ENCODE measurements around the gene HDAC5.
"Not testable (repeated sequence)": the region's sequence is repeated elsewhere in the genome, so short reads cannot be mapped to it uniquely, and the experiment has no call there.

The HDAC5 gene

DNA sequence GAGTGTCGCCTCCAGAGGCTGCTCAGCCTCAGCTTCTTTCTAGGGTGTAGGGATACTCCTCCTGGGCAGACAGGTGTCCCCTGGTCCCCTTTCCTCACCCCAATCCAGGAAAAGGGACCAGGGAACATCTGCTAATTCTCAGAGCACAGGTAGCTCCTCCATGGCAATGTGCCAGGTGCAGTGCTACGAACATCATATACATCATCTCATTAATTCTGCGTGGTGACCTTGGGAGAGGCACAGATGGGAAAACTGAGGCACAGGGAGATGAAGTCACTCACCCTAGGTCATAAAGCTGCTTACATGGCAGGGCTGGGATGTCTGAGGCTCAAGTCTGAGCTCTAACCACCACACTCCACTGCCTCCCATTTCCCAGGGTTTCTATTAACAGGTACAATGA, 11.7 kb downstream of the HDAC5 start:
- no peak for DNase-seq (ENCODE audit: low read depth, low spot score)

DNA sequence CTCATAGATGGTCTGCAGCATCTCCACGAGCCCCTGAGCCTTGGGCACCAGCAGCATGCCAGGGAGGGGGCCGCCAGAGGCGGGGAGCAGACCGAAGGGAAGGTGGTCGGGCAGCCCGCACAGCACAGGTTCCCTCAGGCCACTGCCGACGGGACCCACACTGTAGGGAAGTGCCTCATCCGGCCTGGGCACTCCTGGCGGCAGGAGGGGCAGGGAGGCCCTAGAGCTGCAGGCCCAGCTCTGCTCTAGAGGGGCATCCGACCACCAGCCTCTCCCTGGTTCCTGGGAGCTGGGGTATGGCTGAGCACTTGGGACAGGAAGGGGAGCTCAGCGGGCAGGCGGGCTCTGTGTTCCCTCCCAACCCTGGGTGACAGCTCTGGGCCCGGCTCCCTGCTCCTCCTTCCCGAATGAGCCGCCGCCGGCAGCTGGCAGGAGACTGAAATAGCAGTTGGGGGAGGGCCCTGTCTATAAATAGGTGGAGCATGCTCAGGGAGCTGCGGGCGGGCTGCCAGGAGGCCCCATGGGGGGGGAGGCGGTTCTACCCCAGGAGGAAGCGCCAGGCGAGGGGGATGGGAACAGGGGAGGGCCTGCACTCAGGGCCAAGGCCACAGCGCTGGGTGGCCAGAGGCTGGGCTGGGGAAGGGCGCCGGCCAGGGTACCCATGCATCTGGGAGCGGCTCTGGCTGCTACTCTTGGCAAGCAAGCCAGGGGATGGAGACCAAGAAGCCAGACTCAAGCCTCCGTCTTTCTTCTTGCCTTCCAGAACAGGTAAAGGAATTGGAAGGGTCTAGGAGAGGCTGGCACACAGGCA, 12.4 kb downstream of the HDAC5 start:
- DNase-seq (ENCODE audit: low read depth, low spot score), result peak; percentile 77

DNA sequence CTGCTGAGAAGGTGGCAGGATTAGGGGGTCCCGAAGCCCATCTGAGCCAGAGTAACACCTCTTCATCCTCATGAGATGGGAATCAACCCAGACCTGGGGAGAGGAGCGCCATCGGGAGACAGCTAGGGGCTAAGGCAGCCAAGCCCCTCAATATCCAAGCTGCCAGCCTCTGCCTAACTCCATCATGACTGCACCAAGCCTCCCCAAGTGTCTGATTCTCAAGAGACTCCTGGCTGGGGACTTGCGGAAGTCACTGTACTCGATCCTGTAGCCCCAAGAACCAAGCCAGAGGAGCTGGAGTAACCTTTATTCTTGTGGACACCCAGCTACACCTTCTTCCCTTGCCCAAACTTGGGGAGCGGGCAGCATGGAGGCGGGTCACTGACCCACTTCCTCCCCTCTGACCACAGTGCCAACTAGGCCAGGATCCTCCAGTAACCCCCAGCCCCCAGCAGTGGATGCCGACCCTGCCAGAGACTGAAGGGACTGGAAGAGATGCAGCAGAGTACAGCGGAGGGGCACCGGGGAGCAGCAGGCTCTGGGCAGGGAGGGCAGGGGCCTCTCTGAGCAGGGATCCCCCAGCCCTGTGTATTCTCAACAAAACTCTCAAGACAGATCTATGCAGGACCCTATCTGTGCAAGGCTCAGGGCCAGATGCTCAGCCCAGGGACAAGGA, 13.3 kb downstream of the HDAC5 start:
- no peak for DNase-seq (ENCODE audit: low read depth, low spot score)

DNA sequence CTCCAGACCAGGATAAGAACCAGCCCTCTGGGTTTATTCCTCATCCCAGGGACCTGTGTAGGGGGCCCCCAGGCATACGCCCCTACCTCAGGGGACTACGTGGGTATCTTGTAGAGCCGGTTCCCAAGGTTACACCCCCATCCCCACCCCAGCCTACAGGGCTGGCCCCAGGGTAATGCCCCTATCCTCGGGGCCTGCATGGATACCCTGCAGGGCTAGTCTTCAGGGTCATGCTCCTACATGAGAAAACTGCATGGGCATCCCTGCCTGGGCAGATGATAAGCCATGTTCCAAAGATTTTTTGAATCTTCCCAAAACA, 14.2 kb downstream of the HDAC5 start:
- DNase-seq (ENCODE audit: low read depth, low spot score), result no peak

DNA sequence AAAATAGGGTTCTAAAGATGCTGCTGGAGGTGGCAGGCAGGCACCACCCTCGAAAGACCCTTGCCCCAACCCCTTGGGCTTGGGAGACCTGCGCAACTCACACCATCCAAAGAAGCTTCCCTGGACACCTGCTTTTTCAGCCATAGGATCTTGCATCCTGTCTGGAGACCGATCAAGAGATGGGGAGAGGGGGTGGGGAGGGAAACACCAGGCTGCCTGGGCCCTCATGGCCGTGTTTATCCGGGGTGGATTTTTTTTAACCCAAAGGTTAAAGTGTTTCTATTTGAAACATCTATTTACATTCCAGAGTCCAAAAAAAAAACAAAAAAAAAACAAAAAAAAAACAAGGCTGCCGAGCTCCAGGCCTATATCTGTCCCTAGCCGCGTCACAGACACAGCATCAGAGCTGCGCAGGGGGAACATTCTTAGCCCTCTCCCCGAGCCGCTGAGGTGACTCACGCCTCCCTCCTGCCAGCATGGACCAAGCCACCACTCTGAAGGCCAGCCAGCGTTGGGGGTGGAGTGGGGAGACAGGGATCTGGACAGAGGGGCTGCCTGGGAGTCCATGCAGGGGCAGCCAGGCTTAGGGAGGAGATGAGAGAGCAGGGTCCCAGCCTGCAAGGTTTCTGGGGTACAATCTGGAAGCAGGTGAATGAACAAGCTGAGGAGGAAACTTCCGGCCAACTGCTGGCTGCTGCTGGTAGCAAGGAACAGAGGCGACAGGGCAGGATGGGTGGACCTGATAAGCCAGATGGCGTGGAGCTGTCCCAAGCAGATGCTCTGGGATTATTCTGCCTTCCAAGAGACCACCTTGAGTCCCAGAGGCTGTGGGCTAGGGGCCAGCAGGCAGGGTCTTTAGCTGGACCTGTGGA, 14.8 kb downstream of the HDAC5 start:
- peak; percentile 90 for DNase-seq (ENCODE audit: low read depth, low spot score)

DNA sequence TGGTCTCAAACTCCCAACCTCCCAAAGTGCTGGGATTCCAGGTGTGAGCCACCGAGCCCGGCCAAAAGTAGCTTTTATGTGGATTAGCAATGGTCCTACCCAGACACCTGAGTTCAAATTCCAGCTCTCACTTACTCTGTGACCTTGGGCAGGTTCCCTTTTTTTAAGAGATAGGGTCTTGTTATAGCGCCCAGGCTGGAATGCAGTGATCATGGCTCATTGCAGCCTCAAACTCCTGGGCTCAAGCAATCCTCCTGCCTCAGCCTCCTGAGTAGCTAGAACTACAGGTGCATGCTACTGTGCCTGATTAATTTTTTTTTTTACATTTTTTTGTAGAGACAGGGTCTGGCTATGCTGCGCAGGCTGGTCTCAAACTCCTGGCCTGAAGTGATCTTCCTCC, 16.6 kb downstream of the HDAC5 start:
- no peak for DNase-seq (ENCODE audit: low read depth, low spot score)

DNA sequence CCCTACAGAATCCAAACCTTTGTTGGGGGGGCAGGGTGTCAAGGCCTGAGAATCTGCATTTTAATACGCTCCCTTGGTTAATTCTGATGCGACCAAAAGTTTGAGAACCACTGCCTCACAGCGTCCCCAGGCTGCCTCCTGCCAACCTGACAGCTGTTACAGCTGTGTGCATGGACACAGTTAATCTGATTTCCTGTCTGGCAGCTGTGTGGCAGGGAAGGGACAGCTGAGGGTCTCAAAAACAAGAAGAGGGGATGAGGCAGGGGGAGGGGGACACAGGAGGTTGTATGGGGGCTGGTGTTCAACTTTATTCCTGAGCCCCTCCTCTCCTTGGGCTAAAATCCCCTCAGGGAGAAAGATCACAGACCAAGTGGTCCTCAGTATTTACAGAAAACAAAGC, 17.5 kb downstream of the HDAC5 start:
- DNase-seq (ENCODE audit: low read depth, low spot score), result no peak

DNA sequence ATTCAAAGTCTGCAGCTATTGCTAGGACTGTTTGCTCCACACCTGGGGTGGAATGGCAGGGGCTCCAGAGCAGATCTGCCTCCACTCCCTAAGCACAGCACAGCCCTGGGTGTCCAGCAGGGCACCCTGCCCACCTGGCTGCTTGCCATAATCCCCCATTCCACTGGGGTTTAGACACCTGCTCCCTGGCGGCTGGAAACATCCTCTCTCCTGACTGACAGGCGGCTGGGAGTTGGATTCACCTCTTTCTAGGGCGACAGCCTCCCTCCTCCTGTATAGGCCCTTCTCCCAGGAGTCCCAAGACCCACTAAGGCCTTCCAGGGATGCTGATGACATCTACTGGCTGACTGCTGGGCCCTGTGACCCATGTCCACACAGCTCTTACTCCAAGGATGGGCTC, 18.0 kb downstream of the HDAC5 start:
- no peak for DNase-seq (ENCODE audit: low read depth, low spot score)

DNA sequence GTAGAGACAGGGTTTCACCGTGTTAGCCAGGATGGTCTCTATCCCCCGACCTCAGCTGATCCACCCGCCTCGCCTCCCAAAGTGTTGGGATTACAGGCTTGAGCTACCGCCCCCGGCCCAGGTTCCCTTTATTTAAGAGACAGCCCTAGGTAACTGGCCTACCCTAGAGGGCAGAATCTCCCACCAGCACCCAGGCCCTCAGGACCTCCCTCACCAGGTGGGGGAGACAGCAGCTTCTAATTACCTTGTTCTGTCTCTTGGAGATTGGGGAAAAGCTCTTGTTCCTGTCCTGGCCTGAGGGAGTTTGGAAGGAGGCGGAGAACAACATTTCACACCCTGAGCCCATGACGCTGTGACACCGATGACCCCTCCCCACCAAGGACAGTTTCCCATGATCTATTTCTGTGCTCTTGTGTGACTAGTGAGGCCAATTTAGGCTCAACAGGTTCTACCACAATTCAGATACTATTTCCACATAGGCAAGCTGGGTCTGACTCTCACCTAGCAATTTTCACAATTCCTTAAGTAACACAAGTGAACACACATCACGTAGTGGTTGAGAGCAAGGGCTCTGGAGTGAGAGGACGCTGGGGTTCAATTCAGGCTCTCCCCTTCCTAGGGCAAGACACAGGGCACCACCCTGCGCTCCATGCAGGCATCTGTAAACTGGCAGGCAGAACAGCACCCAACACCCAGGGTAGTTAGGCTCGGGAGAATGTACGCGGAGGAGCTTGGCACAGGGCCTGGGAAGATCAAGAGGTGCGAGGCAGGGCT, 20.4 kb downstream of the HDAC5 start:
- DNase-seq (ENCODE audit: low read depth, low spot score), result no peak

DNA sequence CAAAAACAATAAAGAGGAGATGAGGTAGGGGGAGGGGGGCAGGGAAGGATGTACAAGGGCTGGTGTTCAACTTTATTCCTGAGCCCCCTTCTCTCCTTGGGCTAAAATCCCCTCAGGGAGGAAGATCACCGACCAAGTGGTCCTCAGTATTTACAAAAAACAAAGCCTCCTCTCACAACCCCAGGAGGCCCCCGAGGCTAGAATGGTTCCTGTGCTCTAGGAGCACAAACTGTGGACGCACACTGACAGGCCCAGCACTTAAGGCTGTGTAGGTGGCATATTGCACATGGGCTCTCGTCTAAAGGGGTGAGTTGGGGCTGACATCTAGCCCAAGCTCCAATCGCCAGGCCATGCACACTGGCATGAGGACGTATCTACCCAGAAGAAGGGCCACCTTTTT, 21.6 kb downstream of the HDAC5 start:
- DNase-seq (ENCODE audit: low read depth, low spot score), result not testable (repeated sequence)

DNA sequence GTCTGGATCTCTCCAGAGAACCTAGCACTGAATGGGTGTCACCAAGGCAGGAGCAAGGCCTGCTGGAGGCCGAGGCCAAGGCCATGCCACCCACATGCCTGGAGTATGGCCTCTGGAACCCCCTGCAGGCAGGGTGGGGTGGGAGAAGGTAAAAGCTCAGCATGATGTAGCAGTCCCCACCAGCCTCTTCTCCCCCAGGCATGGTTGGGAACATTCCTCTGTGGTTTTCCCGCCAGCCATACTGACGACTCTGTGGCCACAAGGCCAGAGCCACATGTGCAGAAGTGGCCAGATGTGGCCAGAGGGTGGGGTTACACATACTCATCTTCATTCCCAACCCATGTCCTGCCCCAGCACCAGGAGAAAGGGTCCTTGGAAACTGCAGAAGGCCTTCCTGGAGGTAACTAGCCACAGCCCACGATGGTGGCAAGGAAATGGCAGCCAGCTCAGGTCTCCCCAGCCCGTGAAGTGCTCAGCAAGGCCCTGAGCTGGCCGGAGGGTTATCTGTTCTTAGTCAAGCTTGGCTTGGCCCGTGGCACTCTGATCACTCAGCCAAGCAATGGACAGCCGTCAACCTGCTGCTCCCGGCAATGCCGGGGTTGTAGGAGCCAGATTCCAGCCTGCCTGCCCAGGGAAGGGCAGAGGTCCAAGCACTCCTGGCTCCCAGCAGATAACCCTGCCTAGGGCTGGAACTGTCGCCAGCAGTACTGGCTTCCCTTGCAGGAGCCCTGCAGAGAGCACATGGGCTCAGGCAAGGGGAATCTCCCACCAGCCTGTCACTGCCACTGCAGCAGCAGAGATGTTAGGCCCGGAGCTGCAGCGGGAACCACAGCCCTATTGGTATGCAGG, 26.1 kb downstream of the HDAC5 start:
- DNase-seq (ENCODE audit: low read depth, low spot score), result no peak

DNA sequence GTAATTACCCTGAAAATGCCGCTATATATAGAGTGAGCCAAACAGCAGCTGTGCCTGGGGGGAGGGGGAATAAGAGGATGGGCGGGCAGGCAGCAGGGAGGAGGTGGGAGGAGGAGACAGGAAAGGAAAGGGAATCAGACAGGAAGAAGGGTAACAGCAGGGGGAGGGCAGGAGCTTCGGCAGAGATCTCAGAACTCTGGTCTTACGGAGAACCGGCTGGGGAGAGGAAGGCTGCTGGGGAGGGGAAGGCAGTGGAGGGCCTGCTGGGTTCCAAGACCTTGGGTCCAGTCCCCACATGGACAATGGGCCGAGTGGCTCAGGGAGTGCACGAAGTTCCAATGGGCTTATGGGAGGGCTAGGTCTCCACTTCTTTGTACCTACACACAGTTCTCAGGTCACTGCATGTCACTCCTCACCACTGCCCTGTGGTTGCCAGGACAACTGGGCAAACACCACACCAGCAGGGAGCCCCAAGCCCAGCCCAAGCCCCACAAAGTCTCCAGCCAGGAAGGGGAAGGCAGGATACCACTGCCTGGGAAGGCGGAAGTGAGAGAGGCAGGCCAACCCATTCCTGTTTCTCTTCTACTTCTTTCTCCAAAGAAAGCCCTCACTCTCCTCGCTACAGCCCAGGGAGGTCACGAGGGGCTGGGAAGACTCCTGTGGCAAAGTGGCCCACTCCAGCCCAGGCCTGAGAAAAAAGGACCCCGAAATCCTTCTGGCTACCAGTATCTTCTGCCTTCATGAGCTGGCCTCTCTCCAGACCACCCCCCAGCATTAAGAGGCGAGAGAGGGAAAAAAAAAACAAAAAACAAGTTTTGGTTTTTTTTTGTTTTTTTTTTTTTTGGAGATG, 27.6 kb downstream of the HDAC5 start:
- DNase-seq (ENCODE audit: low read depth, low spot score), result peak; percentile 91

DNA sequence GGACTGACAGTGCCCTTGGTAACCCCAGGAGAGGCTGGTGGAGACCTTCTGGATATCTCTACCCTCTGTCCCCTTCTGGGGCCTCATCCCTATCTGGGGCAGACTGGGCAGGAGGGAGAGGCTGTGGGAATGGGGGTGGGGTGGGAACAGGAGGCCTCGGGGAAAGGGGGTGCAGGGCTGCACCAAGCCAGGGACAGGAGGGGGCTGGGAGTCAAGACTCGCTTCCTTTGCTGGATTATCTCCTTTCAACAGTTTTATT, 28.1 kb downstream of the HDAC5 start:
- DNase-seq (ENCODE audit: low read depth, low spot score), result no peak

DNA sequence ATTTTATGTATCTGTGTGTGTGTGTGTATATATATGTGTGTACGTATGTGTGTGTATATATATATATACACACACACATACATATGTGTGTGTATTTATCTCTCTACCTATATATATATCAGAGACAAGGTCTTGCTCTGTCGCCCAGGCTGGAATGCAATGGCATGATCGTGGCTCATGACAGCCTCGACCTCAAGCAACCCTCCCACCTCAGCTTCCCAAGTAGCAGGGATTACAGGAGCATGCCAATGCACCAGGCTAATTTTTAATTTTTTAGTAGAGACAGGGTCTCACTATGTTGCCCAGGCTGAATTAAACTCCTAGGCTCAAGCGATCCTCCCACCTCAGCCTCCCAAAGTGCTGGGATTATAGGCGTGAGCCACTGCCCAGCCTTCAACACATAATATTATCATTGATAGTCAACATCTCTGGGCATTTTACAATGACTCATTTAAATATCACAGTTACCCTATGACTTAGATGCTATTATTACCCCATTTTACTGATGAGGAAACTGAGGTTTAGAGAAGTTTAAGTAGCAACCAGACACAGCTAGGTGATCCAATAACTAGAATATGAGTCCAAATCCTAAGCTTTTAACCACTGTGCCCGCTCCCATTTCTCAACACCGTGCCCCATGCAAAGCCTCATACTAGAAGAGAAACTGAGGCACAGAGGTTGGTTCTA, 28.6 kb downstream of the HDAC5 start:
- DNase-seq (ENCODE audit: low read depth, low spot score), result no peak

DNA sequence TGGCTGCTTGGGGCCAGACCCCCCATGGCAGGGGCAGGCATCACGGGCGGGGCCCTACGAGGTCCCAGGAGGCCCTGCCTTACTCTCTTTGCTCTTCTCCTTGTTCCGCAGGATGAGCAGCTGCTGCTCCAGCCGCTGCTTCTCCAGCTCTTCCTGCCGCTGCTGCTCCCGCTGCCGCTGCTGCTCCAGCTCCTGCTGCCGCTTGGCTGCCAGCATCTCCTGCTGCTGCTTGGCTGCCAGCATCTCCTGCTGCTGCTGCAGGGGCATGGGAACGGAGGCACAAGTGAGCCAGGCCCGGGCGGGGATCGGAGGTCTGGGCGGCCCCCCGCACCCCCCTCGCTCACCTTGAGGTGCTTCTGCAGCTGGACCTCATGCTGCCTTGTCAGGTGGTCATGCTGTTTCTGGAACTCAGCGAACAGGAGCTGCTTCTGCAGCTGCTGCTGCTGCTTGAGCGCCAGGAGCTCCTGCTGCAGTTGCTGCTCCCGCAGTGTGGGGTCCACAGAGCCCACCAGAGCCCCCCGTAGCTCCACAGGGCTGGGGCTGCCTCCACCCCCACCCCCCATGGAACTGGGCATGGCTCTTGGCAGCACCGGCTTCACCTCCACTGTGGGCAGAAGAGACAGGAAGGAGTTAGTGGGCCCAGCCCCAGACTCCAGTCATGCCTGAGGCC, 30.1 kb downstream of the HDAC5 start:
- DNase-seq (ENCODE audit: low read depth, low spot score), result no peak

DNA sequence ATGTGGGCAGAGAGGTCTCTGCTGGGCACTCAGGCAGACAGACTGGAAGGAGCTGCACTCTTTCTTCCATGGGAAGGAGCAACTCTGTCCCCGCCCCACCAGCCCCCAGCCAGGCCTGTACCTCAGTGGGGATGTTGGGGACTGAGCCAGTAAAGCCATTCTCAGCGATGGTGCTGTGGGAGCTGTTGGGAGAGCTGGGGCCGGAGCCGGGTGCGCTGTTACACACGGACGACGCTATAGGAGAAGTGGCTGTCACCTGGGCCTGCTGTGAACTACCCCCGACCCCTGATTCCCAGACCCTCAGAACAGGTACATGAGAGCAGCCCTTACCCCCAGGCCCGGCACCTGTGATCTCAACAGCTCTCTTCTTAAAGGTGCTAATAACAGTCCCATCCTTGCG, 31.4 kb downstream of the HDAC5 start:
- no peak for DNase-seq (ENCODE audit: low read depth, low spot score)

DNA sequence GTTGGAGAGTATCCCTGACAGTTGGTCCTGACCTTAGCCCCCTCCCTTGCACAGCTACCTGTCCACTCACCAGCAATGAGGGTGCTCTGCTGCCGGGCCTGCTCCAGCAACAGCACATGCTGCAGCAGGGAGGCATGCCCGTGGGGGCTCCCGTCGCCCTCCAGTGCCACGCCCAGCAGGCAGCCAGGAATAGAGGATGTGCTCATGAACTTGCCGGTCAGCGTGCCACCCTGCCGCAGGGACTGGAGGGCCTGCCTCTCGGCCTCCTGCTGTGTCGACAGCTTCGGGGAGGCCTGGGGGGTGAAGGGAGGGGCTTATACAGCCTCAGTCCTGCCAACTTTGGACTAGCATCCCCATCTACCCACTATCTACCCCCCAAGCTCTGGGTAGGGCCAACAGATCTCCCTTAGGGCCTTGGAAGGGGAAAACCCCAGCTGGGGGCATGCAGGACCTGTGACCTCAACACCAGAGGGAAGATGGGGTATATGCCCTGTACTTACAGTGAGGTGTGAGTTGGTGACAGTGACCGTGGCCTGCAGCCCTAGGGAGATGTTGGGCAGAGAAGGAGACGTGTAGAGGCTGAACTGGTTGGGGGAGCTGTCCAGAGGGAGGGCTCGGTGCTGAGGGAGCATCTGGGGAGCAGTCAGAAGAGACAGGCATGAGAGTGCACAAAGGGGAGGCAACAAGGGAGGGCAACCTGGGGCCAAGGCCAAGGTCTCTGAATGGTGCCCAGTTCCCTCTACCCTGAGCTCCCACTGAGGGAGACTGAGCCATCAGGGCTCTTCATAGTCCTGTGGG, 32.0 kb downstream of the HDAC5 start:
- no peak for DNase-seq (ENCODE audit: low read depth, low spot score)

DNA sequence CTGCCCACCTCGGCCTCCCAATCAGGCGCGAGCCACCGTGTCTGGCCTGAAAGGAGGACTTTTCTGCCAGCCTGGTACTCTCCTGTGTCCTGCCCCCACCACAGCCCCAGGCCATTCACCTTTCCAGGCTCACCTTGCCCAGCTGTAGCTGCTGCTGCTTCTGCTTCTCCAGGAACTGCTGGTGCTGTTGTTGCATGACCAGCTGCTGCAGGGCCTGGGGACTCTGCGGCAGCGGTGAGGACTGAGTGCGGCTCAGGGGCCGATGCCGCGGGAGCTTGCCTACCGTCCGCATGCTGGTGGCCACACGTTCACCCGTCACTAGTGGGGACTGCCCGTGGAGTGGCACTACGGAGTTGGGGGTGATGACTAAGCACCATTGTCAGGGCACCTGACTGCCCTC, 35.2 kb downstream of the HDAC5 start:
- no peak for DNase-seq (ENCODE audit: low read depth, low spot score)

Measured in smooth muscle cell of the brain vasculature (primary cell).